Activated CD8-positive, alpha-beta memory T cell treated with anti-CD3 and anti-CD28 coated beads, Interleukin-2, amount 50 U/mL, for 1 hour (primary cell): ENCODE data around the gene SYCP2.
"Not testable (repeated sequence)": the region's sequence is repeated elsewhere in the genome, so short reads cannot be mapped to it uniquely, and the experiment has no call there.

ENCODE experiments used
- DNase-seq: peaks from one replicate; pipeline ENCODE4 v3.0.0-alpha.2; 2020; ENCODE audit errors: extremely low read depth

Gene SYCP2

GRCh38 chr20:59933296-59933848 is at the start of gene SYCP2:
TSS of gene SYCP2 (minus strand) at chr20:59933637. CDS start at chr20:59922413, 11,224 bp downstream.
- DNase-seq = no peak

- no peak for DNase-seq
Measured at GRCh38 chr20:59983076-59983475, 49.6 kb upstream of the SYCP2 start.

GRCh38 chr20:59977086-59977485 is 43.6 kb upstream of the SYCP2 start:
- no peak for DNase-seq

- no peak for DNase-seq
Measured at GRCh38 chr20:59976156-59976782, 42.8 kb upstream of the SYCP2 start.

- no peak for DNase-seq
Measured at GRCh38 chr20:59972037-59972801, 38.8 kb upstream of the SYCP2 start.

- no peak for DNase-seq
Measured at GRCh38 chr20:59971428-59971827, 38.0 kb upstream of the SYCP2 start.

GRCh38 chr20:59966428-59966827 is 33.0 kb upstream of the SYCP2 start:
- no peak for DNase-seq

- no peak for DNase-seq
Measured at GRCh38 chr20:59962155-59962554, 28.7 kb upstream of the SYCP2 start.

- no peak for DNase-seq
Measured at GRCh38 chr20:59961423-59961822, 28.0 kb upstream of the SYCP2 start.

- DNase-seq = no peak
Measured at GRCh38 chr20:59958626-59959025, 25.2 kb upstream of the SYCP2 start.

- DNase-seq = no peak
Measured at GRCh38 chr20:59958123-59958522, 24.7 kb upstream of the SYCP2 start, which contains the start of gene CDH26. TSS of gene CDH26 (plus strand) at chr20:59958423. CDS start at chr20:59958727, 304 bp downstream.

- DNase-seq = not testable (repeated sequence)
Measured at GRCh38 chr20:59957568-59957967, 24.1 kb upstream of the SYCP2 start.

- DNase-seq = no peak
Measured at GRCh38 chr20:59955131-59955796, 21.8 kb upstream of the SYCP2 start.

- DNase-seq = no peak
Measured at GRCh38 chr20:59954718-59955117, 21.3 kb upstream of the SYCP2 start.

- DNase-seq = no peak
Measured at GRCh38 chr20:59949911-59950310, 16.5 kb upstream of the SYCP2 start.

- no peak for DNase-seq
Measured at GRCh38 chr20:59948828-59949720, 15.6 kb upstream of the SYCP2 start.

- no peak for DNase-seq
Measured at GRCh38 chr20:59948212-59948611, 14.8 kb upstream of the SYCP2 start.

- no peak for DNase-seq
Measured at GRCh38 chr20:59947376-59947775, 13.9 kb upstream of the SYCP2 start.

GRCh38 chr20:59945731-59946130 is 12.3 kb upstream of the SYCP2 start:
- DNase-seq = no peak

GRCh38 chr20:59945175-59945574 is 11.7 kb upstream of the SYCP2 start:
- no peak for DNase-seq

- DNase-seq = no peak
Measured at GRCh38 chr20:59944726-59945125, 11.3 kb upstream of the SYCP2 start.
